ENCODE results near the gene CCDC12.
"Not testable (repeated sequence)": the region's sequence is repeated elsewhere in the genome, so short reads cannot be mapped to it uniquely, and the experiment has no call there.

The CCDC12 gene

GRCh38 chr3:46918634-46919033 lies 57.9 kb downstream of the CCDC12 start:
- no peak overlapping the region for H3K27ac ChIP-seq (ENCODE audit: low read depth, low read length)
- no peak overlapping the region for H3K4me3 ChIP-seq (ENCODE audit: low read depth in 1 of 5, low read length in 5 of 5)
- H3K27me3 ChIP-seq (ENCODE audit: control insufficient read depth in 5 of 5, insufficient read depth in 4 of 5, low read length in 5 of 5) = no peaks in the 10 kb centered on the region
- peaks cover 0 to 4% (median 0%) of the 10 kb centered on the region in 5 donors for H3K9me3 ChIP-seq (ENCODE audit: control insufficient read depth in 5 of 5, low read length in 5 of 5)
- H3K36me3 ChIP-seq (ENCODE audit: control insufficient read depth in 5 of 5, insufficient read depth in 5 of 5, low read length in 5 of 5) = peaks cover 12 to 69% (median 60%) of the 10 kb centered on the region in 5 donors
- H3K9ac ChIP-seq (ENCODE audit: low read length in 5 of 5) = no peak overlapping the region
- peaks cover 0 to 6% (median 3%) of the 10 kb centered on the region in 5 donors for H3K4me1 ChIP-seq (ENCODE audit: control insufficient read depth in 5 of 5, insufficient read depth in 5 of 5, low read length in 5 of 5)

- Histone ChIP-seq H3K9me3 (ENCODE audit: control insufficient read depth in 5 of 5, low read length in 5 of 5) (peaks cover 0 to 4% (median 0%) of the 10 kb centered on the region in 5 donors), H3K27me3 (ENCODE audit: control insufficient read depth in 5 of 5, insufficient read depth in 4 of 5, low read length in 5 of 5) (no peaks in the 10 kb centered on the region), H3K36me3 (ENCODE audit: control insufficient read depth in 5 of 5, insufficient read depth in 5 of 5, low read length in 5 of 5) (peaks cover 12 to 65% (median 56%) of the 10 kb centered on the region in 5 donors), H3K27ac (ENCODE audit: low read depth, low read length) (no peak overlapping the region), H3K4me1 (ENCODE audit: control insufficient read depth in 5 of 5, insufficient read depth in 5 of 5, low read length in 5 of 5) (peaks cover 0 to 8% (median 6%) of the 10 kb centered on the region in 5 donors), H3K9ac (ENCODE audit: low read length in 5 of 5) (no peak overlapping the region), H3K4me3 (ENCODE audit: low read depth in 1 of 5, low read length in 5 of 5) (no peak overlapping the region)
Observed at GRCh38 chr3:46918202-46918601, 58.3 kb downstream of the CCDC12 start.

GRCh38 chr3:46917257-46917656 lies 59.3 kb downstream of the CCDC12 start:
- peaks cover 0 to 4% (median 0%) of the 10 kb centered on the region in 5 donors for H3K9me3 ChIP-seq (ENCODE audit: control insufficient read depth in 5 of 5, low read length in 5 of 5)
- H3K27me3 ChIP-seq (ENCODE audit: control insufficient read depth in 5 of 5, insufficient read depth in 4 of 5, low read length in 5 of 5) = no peaks in the 10 kb centered on the region
- no peak overlapping the region for H3K27ac ChIP-seq (ENCODE audit: low read depth, low read length)
- H3K4me1 ChIP-seq (ENCODE audit: control insufficient read depth in 5 of 5, insufficient read depth in 5 of 5, low read length in 5 of 5) = peaks cover 0 to 8% (median 6%) of the 10 kb centered on the region in 5 donors
- H3K36me3 ChIP-seq (ENCODE audit: control insufficient read depth in 5 of 5, insufficient read depth in 5 of 5, low read length in 5 of 5) = peaks cover 12 to 56% (median 47%) of the 10 kb centered on the region in 5 donors
- no peak overlapping the region for H3K4me3 ChIP-seq (ENCODE audit: low read depth in 1 of 5, low read length in 5 of 5)
- no peak overlapping the region for H3K9ac ChIP-seq (ENCODE audit: low read length in 5 of 5)

- Histone ChIP-seq H3K4me3 (ENCODE audit: low read depth in 1 of 5, low read length in 5 of 5) (no peak overlapping the region), H3K36me3 (ENCODE audit: control insufficient read depth in 5 of 5, insufficient read depth in 5 of 5, low read length in 5 of 5) (peaks cover 12 to 51% (median 42%) of the 10 kb centered on the region in 5 donors), H3K4me1 (ENCODE audit: control insufficient read depth in 5 of 5, insufficient read depth in 5 of 5, low read length in 5 of 5) (peaks cover 0 to 8% (median 6%) of the 10 kb centered on the region in 5 donors), H3K9ac (ENCODE audit: low read length in 5 of 5) (no peak overlapping the region), H3K9me3 (ENCODE audit: control insufficient read depth in 5 of 5, low read length in 5 of 5) (peaks cover 0 to 4% (median 0%) of the 10 kb centered on the region in 5 donors), H3K27me3 (ENCODE audit: control insufficient read depth in 5 of 5, insufficient read depth in 4 of 5, low read length in 5 of 5) (no peaks in the 10 kb centered on the region), H3K27ac (ENCODE audit: low read depth, low read length) (no peak overlapping the region)
Observed at GRCh38 chr3:46916799-46917198, 59.7 kb downstream of the CCDC12 start.

- Histone ChIP-seq H3K27ac (ENCODE audit: low read depth, low read length) (no peak overlapping the region), H3K9ac (ENCODE audit: low read length in 5 of 5) (no peak overlapping the region), H3K4me3 (ENCODE audit: low read depth in 1 of 5, low read length in 5 of 5) (no peak overlapping the region), H3K9me3 (ENCODE audit: control insufficient read depth in 5 of 5, low read length in 5 of 5) (peaks cover 0 to 4% (median 0%) of the 10 kb centered on the region in 5 donors), H3K4me1 (ENCODE audit: control insufficient read depth in 5 of 5, insufficient read depth in 5 of 5, low read length in 5 of 5) (peaks cover 0 to 8% (median 6%) of the 10 kb centered on the region in 5 donors), H3K36me3 (ENCODE audit: control insufficient read depth in 5 of 5, insufficient read depth in 5 of 5, low read length in 5 of 5) (peaks cover 12 to 46% (median 37%) of the 10 kb centered on the region in 5 donors), H3K27me3 (ENCODE audit: control insufficient read depth in 5 of 5, insufficient read depth in 4 of 5, low read length in 5 of 5) (no peaks in the 10 kb centered on the region)
Observed at GRCh38 chr3:46916278-46916677, 60.3 kb downstream of the CCDC12 start.

- Histone ChIP-seq H3K4me3 (ENCODE audit: low read depth in 1 of 5, low read length in 5 of 5) (no peak overlapping the region), H3K9ac (ENCODE audit: low read length in 5 of 5) (peak overlapping the region in 1 of 5 donors; percentile 12), H3K4me1 (ENCODE audit: control insufficient read depth in 5 of 5, insufficient read depth in 5 of 5, low read length in 5 of 5) (peaks cover 0 to 8% (median 6%) of the 10 kb centered on the region in 5 donors), H3K36me3 (ENCODE audit: control insufficient read depth in 5 of 5, insufficient read depth in 5 of 5, low read length in 5 of 5) (peaks cover 12 to 37% (median 28%) of the 10 kb centered on the region in 5 donors), H3K9me3 (ENCODE audit: control insufficient read depth in 5 of 5, low read length in 5 of 5) (peaks cover 0 to 4% (median 0%) of the 10 kb centered on the region in 5 donors), H3K27ac (ENCODE audit: low read depth, low read length) (no peak overlapping the region), H3K27me3 (ENCODE audit: control insufficient read depth in 5 of 5, insufficient read depth in 4 of 5, low read length in 5 of 5) (no peaks in the 10 kb centered on the region)
Observed at GRCh38 chr3:46915297-46915822, 61.2 kb downstream of the CCDC12 start.

GRCh38 chr3:46914849-46915248 lies 61.7 kb downstream of the CCDC12 start:
- H3K4me3 ChIP-seq (ENCODE audit: low read depth in 1 of 5, low read length in 5 of 5) = no peak overlapping the region
- H3K36me3 ChIP-seq (ENCODE audit: control insufficient read depth in 5 of 5, insufficient read depth in 5 of 5, low read length in 5 of 5) = peaks cover 8 to 32% (median 22%) of the 10 kb centered on the region in 5 donors
- peaks cover 0 to 9% (median 7%) of the 10 kb centered on the region in 5 donors for H3K4me1 ChIP-seq (ENCODE audit: control insufficient read depth in 5 of 5, insufficient read depth in 5 of 5, low read length in 5 of 5)
- peaks cover 0 to 4% (median 0%) of the 10 kb centered on the region in 5 donors for H3K9me3 ChIP-seq (ENCODE audit: control insufficient read depth in 5 of 5, low read length in 5 of 5)
- no peak overlapping the region for H3K27ac ChIP-seq (ENCODE audit: low read depth, low read length)
- no peaks in the 10 kb centered on the region for H3K27me3 ChIP-seq (ENCODE audit: control insufficient read depth in 5 of 5, insufficient read depth in 4 of 5, low read length in 5 of 5)
- H3K9ac ChIP-seq (ENCODE audit: low read length in 5 of 5) = no peak overlapping the region

GRCh38 chr3:46913644-46914043 lies 62.9 kb downstream of the CCDC12 start:
- Histone ChIP-seq H3K27ac (ENCODE audit: low read depth, low read length) (no peak overlapping the region), H3K36me3 (ENCODE audit: control insufficient read depth in 5 of 5, insufficient read depth in 5 of 5, low read length in 5 of 5) (peaks cover 6 to 20% (median 12%) of the 10 kb centered on the region in 5 donors), H3K9ac (ENCODE audit: low read length in 5 of 5) (no peak overlapping the region), H3K4me3 (ENCODE audit: low read depth in 1 of 5, low read length in 5 of 5) (no peak overlapping the region), H3K4me1 (ENCODE audit: control insufficient read depth in 5 of 5, insufficient read depth in 5 of 5, low read length in 5 of 5) (peaks cover 5 to 21% (median 18%) of the 10 kb centered on the region in 5 donors), H3K9me3 (ENCODE audit: control insufficient read depth in 5 of 5, low read length in 5 of 5) (peaks cover 0 to 4% (median 0%) of the 10 kb centered on the region in 5 donors), H3K27me3 (ENCODE audit: control insufficient read depth in 5 of 5, insufficient read depth in 4 of 5, low read length in 5 of 5) (no peaks in the 10 kb centered on the region)

GRCh38 chr3:46912986-46913385 lies 63.6 kb downstream of the CCDC12 start:
- Histone ChIP-seq H3K9me3 (ENCODE audit: control insufficient read depth in 5 of 5, low read length in 5 of 5) (peaks cover 0 to 4% (median 0%) of the 10 kb centered on the region in 5 donors), H3K4me1 (ENCODE audit: control insufficient read depth in 5 of 5, insufficient read depth in 5 of 5, low read length in 5 of 5) (peaks cover 8 to 28% (median 25%) of the 10 kb centered on the region in 5 donors), H3K27me3 (ENCODE audit: control insufficient read depth in 5 of 5, insufficient read depth in 4 of 5, low read length in 5 of 5) (no peaks in the 10 kb centered on the region), H3K36me3 (ENCODE audit: control insufficient read depth in 5 of 5, insufficient read depth in 5 of 5, low read length in 5 of 5) (peaks cover 3 to 13% (median 6%) of the 10 kb centered on the region in 5 donors), H3K4me3 (ENCODE audit: low read depth in 1 of 5, low read length in 5 of 5) (no peak overlapping the region), H3K27ac (ENCODE audit: low read depth, low read length) (no peak overlapping the region), H3K9ac (ENCODE audit: low read length in 5 of 5) (no peak overlapping the region)

- H3K4me3 ChIP-seq (ENCODE audit: low read depth in 1 of 5, low read length in 5 of 5); H3K36me3 ChIP-seq (ENCODE audit: control insufficient read depth in 5 of 5, insufficient read depth in 5 of 5, low read length in 5 of 5); H3K9me3 ChIP-seq (ENCODE audit: control insufficient read depth in 5 of 5, low read length in 5 of 5); H3K27me3 ChIP-seq (ENCODE audit: control insufficient read depth in 5 of 5, insufficient read depth in 4 of 5, low read length in 5 of 5); H3K27ac ChIP-seq (ENCODE audit: low read depth, low read length); H3K9ac ChIP-seq (ENCODE audit: low read length in 5 of 5): not testable (repeated sequence)
- peaks cover 8 to 33% (median 27%) of the 10 kb centered on the region in 5 donors for H3K4me1 ChIP-seq (ENCODE audit: control insufficient read depth in 5 of 5, insufficient read depth in 5 of 5, low read length in 5 of 5)
Observed at GRCh38 chr3:46910914-46911313, 65.6 kb downstream of the CCDC12 start.

Measured in subcutaneous abdominal adipose tissue (tissue), 5 donors.